Neural progenitor cell (in vitro differentiated cells): ENCODE results near the gene TSEN34.
"Not testable (repeated sequence)": the region's sequence is repeated elsewhere in the genome, so short reads cannot be mapped to it uniquely, and the experiment has no call there.

Experiments used
- CTCF ChIP-seq: fragments of 200-600 bp; sonication (generic); IDR thresholded peaks from 2 replicates; pipeline ENCODE4 v1.5.1; 2017; ENCODE audit warnings: antibody characterized with exemption, mild to moderate bottlenecking
- EZH2 ChIP-seq: fragments of 200-600 bp; sonication (generic); IDR thresholded peaks from 2 replicates; pipeline ENCODE4 v1.6.1; 2017; ENCODE audit warnings: antibody characterized with exemption, mild to moderate bottlenecking, moderate library complexity
- EZH2phosphoT487 ChIP-seq: fragments of 200-600 bp; sonication (generic); IDR thresholded peaks from 2 replicates; pipeline ENCODE4 v1.6.1; 2017; ENCODE audit warnings: antibody characterized with exemption

GRCh38 chr19:54222474-54223276, 31.6 kb downstream of the TSEN34 start, which contains the start of gene LILRB3:
- not testable (repeated sequence) for TF ChIP-seq EZH2, CTCF, EZH2phosphoT487
